ENCODE results near the gene ZEB2.
"Not testable (repeated sequence)": the region's sequence is repeated elsewhere in the genome, so short reads cannot be mapped to it uniquely, and the experiment has no call there.

Gene ZEB2

DNA sequence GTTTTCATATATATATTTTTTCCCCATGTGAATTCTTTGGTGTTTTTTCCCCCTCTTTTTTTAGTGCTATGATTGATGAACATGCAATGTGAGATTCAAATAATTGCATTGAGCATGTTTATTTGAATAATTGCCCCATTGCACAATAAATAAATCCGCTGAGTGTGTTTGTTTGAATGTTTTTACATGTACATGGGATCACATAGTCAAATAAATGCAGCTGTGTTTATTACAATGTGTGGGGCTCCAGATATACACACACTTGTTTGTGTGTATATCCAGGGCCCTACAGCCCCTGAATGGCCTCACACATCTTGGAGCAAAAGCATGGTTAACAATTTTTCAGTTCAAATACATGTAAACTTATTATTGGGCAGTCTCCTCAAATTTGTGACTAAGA, 134.5 kb downstream of the ZEB2 start:
- no peak for DNase-seq (ENCODE audit: low read depth in 3 of 3)

DNA sequence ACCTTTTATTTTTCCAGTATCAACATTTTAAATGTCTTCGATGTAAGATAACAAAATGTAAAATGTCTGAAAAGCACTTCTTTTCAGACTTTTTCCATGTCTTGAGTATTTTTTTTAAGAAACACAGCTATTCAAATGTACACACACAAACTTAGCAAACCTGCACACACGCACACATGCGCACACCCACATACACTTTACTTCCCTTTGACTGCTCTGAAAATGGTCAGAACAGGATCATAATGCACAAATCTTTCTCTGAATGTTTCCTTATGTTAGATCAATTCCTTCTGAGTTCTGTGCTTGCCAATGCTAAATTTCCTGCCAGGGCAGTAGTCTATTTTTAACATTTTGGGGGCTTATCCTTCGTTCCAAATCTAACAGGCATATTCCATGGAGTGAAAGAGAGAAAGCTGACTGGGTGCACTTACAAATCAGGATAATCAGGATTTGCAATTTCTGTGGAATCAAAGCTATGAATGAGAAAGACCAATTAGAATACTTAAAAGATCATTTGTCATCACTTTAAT, 136.3 kb downstream of the ZEB2 start:
- DNase-seq (ENCODE audit: low read depth in 3 of 3), result no peak

DNA sequence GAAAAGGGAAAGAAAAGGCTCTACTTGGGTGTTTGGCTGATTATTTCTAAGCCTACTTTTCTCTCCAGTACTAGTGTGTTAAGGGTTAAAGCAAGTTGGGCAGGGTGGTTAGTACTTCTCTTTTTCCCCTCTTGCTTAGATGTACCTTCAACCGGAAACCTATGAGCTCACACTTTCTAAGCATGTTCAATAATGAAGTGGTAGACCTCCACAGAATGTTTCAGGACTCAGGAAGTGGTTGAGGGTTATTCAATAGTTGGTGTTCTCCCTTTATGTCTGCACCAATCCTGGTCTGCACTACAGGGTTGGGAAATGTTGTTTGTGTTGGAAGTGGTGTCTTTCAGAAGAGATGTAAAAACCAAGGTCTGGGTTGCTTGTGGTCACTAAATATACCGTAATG, 137.1 kb downstream of the ZEB2 start:
- no peak for DNase-seq (ENCODE audit: low read depth in 3 of 3)

DNA sequence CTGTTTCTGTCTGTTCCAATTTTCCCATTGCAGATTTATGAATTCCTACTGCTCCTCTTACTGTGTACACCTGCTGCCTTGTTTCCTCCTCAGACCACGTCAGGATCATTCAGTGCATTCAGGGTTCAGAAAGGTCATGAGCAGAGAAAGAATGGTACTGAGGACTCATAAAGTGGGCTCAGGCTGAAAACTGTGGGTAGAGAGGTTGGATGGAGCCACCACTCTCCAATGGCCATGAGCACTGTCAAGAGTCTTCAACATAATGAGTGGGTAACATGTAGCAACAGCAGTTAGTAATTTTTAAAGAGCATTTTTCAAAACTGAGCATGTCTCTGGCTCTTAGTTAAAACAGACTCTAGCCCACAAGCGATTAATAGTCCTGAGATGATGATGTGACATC, 138.2 kb downstream of the ZEB2 start:
- no peak for DNase-seq (ENCODE audit: low read depth in 3 of 3)

DNA sequence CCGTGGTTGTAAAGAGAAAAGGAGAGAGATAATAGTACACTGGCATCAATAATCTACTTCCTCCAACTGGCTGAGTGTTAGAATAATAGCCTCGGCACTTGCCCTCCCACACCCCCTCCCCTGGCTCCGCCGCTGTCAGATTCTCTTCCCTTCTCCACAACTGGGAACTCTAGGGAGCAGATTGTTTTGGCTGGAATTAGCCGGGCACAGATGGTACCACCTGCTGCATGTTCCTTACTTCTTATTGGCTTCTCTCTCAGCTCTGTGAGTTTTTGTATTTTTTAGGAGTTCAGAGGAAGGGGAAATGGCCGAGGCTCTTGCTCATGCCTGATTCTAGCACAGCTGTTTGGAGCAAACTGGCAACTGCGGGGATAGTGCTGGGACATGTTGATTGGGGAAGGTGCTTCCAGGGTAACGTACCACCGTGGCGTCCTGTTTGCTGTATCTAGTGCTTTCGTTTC, 140.0 kb downstream of the ZEB2 start:
- no peak for DNase-seq (ENCODE audit: low read depth in 3 of 3)

DNA sequence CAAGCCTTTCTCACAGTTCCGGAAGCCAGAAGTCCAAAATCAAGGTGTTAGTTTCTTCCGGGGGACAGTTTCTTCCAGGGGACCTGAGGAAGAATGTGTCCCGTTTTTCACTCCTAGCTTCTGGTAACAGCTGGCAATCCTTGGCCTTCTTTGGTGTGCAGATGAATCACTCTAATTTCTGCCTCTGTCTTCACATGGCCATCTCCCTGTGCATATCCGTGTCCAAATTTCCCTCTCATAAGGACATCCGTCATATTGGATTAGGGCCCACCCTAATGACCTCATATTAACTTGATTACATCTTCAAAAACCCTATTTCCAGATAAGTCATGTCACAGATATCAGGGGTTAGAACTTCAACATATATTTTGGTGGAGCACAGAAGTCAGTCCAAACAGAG, 141.4 kb downstream of the ZEB2 start:
- no peak for DNase-seq (ENCODE audit: low read depth in 3 of 3)

DNA sequence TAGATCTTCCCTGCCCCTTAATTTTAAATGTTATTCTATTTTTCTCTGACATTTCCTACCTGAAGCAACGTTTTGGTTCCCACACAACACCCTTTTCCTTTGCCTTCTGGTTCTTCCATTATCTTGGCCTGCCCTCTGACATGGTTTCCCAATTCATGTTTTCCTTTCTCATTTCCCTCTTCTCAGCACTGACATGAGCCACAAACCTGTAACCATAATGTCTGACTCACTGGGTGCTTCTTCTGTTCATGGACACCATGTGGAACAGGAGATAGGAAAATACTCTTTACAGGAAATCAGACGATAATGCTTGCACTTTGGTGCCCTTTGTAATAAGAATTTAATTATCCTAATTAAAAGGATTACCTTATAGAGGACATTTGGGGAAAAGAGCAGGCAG, 142.0 kb downstream of the ZEB2 start:
- no peak for DNase-seq (ENCODE audit: low read depth in 3 of 3)

DNA sequence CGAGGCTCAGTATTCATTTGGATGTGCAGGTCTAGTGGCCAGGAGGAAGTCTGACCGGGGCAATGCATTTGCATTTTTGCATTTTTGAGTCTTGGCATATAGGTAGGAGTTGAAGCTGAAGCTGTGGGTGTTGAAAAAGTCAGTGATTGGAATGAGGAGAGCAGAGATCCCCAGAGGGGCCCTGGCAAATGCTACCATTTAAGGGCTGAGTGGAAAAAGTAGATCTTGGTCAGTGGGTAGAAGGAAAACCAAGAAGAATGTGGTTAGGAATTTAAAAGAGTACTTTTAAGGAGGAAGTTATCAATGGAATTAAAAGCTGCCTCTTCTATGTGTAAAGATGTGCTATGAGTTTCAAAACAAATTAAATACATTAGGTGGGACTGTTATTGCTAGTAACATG, 143.0 kb downstream of the ZEB2 start:
- no peak for DNase-seq (ENCODE audit: low read depth in 3 of 3)

DNA sequence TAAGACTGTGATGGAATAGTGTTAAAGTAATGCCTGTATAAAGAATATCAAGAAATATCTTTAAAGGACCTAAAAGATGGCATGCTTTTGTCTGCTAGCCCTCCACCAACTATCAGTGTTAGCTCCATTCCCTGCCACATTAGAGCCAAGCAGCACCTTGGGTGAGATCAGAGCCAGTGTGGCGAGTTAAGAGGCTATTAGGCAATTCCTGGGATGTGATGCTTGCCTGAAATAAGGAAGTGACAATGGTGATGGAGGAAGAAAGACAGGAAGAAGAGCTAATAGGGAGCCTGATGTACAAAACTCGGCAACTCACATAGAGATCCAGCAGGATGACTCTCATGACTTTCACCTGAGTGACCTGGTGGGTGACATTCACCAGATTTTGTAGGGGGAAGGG, 143.5 kb downstream of the ZEB2 start:
- no peak for DNase-seq (ENCODE audit: low read depth in 3 of 3)

DNA sequence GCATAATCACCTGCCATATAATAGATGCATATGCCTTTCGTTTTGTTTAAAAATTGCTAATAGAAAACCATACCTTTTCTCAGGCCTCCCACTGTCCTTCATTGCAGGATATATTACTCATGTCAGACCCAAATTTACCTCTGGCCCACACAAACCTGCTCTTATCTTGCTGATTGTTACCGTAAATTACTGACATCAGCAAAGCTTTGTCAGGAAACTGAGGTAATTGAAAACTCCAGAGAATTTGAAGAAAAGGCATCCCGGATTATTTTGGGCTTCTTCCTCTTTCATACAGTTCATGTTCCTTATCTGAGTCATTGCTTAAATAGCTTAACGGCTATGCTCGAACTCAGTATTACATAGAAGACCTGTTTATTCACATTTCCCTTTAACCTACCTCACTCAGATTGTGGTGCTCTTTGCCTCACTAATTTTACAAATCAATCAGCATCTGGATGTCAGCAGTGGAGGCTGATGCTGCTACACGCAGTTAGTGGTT, 145.7 kb downstream of the ZEB2 start:
- DNase-seq (ENCODE audit: low read depth in 3 of 3), result no peak

DNA sequence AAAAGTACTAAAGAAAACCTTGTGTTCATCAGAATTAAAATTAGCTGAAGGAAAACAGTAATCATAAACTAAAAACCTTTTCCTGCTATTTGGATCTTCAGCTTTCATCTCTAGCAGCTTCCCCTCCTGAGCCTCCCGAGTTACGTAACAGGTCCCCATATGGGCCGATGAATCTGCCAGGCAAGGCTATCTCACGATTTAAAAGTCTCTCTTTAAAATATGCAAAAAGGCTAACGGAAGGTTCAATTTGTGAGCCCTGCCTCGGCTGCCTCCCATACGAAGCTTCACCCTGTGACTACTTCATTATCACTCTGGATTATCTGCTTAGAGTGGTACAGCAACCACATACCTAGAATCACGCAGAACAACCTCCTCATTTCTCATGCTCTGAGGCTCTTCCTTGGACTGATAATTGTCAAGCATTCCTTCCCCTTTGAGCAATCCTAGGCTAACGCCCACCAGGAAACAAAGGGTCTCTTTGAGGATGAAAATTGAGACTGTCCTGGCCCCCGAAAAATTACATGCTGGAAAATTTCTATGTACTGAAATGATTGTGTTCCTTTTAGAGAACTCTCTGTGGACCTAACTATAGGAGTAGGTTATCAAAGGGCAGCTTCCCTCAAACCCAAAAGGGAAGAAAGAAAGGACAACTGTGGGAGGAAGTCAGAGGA, 147.4 kb downstream of the ZEB2 start:
- no peak for DNase-seq (ENCODE audit: low read depth in 3 of 3)

DNA sequence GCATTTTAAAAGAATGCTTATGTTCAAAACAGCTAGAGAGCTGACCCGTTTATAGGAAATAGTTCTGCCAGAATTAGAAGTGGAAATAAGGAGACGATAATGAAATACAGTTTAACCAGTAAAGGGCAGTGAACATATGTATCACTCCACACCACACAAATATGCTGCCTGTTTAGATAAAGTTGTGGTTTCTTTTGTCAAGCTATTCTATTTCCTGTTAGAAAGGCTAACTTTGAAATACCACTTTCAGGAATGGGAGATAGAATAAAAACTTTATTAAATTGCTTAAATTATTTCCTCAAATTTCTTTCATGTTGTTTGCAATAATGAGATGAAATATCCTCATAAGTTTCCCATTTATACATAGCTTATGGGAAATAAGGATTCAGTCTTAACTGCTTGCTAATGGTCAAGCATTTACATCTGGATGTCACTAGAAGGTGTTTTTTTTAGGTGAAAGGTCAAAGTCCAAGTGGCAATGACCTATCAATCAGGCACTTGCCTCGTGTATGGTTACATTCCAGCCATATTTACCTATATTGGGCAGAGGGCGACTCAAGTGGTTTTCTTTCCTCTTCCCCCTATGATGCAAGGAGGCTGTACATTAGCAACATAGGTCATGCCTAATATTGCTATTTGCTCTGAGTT, 148.9 kb downstream of the ZEB2 start:
- DNase-seq (ENCODE audit: low read depth in 3 of 3), result no peak

DNA sequence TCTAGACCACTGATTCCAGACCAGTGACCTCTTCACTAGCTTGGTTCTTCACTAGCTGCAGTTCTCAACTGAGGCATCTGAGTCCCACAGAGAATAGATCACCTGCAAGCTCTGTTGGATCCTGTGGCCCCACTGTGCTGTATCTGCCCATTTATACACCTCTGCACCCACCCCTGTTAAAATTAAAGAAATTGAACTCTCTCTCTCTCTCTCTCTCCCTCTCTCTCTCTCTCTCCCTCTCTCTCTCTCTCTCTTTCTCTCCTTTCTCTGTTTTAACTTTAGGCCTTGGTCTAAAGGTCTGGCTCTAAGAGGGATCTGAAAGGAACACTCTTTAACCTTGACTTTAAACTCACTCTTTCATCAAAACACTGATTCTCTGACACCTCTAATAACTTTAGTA, 150.5 kb downstream of the ZEB2 start:
- no peak for DNase-seq (ENCODE audit: low read depth in 3 of 3)

DNA sequence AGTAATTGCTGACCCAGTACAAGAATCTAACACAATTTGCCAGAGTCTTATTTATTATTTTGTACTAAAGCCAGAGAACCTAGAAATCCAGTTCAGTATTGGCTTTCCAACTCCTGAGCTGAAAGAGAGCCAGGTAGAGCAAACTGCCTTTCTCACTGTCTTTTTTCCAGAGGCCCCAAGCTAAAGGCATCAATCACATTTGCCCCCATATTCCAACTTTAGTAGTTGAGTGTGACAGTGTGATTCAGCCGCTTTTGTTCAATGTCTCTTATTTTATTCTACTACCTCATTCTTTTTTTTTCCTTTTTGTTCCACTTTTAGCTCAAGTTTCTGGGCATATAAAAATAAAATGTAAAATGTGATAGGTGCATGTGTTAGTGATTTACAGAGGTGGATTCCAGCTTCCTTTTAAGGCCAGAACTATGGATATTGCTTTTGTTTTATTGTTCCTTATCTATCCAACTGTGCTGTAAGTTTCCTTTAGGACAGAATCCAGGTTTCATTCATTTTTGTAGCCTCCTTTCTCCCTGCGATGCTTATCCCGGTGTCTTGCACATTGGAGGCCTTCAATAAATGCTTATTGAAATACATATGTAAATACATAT, 153.0 kb downstream of the ZEB2 start:
- no peak for DNase-seq (ENCODE audit: low read depth in 3 of 3)

DNA sequence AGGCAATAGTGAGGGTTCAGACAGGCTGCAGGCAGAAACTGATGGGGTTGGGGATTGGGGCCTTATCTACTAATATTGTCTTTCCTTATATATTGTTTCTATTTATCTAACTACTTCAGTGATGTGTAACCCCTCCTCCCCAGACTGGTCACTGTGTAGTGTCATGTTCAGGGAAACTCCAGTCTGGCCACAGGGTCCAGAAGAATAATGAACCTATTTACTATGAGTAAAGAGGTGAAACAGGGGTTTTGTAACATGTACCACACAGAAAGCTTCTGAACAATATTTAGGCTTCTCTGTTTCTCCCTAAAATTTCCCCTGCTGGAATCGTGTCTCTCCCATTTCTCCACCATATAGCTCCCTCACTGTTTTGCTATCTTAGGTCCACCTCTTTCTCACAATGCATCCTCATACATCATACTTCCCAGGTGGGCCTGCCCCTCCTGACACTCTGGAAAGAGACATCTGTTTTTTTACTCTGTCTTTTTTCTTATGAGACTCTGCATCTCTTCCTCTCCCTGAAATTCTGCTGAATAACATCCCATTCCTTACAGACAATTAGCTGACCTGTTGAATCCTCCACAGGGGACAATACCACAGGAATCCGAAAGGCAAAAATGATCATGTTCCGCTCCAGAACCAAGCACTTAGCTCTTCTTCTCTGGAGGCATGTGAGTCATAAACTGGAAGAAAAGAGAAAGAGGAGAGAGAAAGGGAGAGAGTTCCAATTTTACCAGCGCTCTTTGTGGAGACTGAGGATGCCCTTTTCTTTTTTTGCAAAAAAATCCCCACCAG, 154.8 kb downstream of the ZEB2 start:
- DNase-seq (ENCODE audit: low read depth in 3 of 3), result no peak

DNA sequence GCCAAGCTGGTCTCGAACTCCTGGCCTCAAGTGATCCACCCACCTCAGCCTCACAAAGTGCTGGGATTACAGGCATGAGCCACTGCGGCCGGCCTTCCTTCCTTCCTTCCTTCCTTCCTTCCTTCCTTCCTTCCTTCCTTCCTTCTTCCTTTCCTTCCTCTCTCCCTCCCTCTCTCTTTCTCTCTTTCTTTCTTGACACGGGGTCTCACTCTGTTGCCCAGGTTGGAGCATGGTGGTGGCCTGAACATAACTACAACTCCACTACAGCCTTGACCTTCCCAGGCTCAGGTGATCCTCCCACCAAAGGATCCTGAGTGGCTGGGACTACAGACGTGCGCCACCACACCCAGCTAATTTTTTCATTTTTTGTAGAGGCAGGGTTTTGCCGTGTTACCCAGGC, 155.7 kb downstream of the ZEB2 start:
- DNase-seq (ENCODE audit: low read depth in 3 of 3), result not testable (repeated sequence)

DNA sequence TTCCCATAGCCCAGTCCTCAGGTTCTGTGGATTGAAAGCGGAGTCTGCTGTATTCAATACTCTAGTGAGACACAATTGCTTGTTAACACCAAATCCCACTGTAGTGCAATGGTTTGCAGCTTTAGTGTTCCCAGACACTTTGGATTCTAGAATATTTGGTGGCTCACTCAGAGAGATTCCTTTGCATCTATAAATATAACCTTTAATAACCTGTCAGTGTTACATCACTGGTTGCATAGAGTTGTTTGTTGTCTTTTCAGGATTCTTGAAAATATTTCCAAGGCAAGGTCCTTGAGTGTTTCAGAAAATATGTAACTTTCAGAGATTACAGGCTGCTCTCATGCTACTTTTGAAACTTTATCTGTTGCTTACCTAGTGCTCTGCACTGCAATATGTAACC, 157.5 kb downstream of the ZEB2 start:
- DNase-seq (ENCODE audit: low read depth in 3 of 3), result no peak

DNA sequence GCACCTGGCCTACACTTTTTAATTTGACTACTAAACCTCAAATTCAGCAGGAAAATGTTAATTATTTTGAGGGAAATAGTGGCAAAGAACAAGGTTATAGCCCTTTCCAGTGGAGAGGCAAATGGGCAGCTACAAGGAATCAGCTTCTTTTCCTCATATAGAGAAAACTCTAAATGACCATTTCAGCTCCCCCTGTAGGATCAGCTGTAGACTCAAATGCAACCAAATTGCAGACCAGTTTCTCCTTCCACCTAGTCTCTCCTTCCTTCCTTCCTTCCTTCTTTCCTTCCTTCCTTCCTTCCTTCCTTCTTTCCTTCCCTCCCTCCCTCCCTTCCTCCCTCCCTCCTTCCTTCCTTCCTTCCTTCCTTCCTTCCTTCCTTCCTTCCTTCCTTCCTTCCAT, 158.2 kb downstream of the ZEB2 start:
- DNase-seq (ENCODE audit: low read depth in 3 of 3), result no peak

DNA sequence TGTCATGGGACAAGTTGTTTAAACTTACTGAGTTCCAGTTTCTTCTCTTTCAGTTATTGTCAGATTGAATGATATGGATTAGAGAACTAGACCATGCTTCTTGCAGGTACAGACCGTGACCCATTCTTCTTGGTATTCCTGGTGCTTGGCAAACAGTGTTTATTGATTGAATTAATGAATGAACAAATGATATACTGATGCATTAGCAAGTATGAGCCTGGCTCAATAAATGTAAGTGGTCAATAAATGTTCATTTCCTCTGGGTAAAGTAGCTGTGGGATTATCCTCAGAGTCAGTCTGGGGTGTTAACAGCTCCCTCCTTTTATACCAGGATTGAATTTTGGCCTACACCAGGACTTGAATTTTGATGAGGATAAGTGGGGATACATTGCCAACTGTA, 160.2 kb downstream of the ZEB2 start:
- DNase-seq (ENCODE audit: low read depth in 3 of 3), result no peak

DNA sequence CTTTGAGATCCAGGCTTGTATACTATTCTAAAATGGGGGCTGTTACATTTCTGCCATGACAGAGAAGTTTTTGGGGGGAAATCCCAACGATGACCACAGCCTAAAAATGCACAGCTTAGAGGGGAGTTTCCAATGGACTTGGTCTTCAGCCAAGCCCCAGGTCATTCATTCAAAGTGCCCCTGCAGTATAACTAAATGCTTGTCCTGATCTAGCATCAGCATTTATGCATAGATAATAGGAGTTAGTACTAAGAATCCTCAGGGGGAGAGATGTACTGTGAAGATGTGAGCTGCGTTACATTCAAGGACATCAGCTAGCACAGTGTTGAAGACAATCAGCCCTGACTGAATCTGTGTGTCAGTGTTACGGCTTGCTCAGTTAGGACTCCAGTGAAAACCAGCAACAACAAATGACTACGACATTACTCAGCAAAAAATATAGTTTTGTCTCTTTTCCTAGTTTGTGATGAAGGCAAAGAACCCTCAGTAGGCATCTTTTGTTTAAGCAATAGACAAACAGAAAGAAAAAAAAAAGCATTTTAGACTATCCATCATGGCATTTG, 160.9 kb downstream of the ZEB2 start:
- no peak for DNase-seq (ENCODE audit: low read depth in 3 of 3)

DNA sequence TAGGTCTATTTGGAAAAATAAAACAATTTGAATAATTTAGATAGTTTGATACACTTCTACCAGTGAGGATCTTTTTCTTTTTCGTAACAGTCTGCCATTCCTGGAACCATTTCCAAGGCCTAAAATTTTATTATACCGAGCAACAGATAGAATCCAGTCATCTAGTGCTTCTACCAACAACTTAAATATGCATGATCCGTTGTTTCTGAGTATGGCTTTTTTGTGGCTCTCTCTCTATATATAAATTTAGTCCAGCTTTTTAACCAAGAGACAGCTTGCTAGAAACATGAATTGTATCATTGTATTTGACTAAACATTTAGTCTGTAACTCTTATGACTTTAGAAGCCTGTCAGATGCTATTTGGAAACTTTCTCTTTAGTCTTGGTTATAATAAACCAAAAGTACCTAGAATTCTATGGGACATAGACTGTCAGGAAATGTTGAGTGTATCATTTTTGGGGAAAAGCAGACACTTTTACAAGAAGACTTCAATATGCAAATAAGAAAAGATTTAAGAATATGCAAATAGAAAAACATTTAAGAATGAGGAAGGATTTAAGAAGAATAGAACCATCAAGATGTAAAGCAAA, 161.4 kb downstream of the ZEB2 start:
- no peak for DNase-seq (ENCODE audit: low read depth in 3 of 3)
